KMS-11 (cell line): ENCODE data around the gene ANAPC16.

Experiments
- H2AFZ ChIP-seq: fragments of 200-600 bp; sonication (generic); 2 replicates; pipeline ENCODE4 v1.6.1; 2016; ENCODE audit warnings: antibody characterized with exemption, mixed run types, low read depth
- H3K27ac ChIP-seq: fragments of 200-600 bp; sonication (generic); 2 replicates; pipeline ENCODE4 v1.6.1; 2016; ENCODE audit warnings: mild to moderate bottlenecking, mixed run types
- H3K27me3 ChIP-seq: fragments of 200-600 bp; sonication (generic); 2 replicates; pipeline ENCODE4 v1.6.1; 2017; ENCODE audit warnings: mild to moderate bottlenecking, low read depth, mixed run types, moderate library complexity; ENCODE audit not compliant: insufficient read depth
- H3K36me3 ChIP-seq: fragments of 200-600 bp; sonication (generic); 2 replicates; pipeline ENCODE4 v1.6.1; 2017; ENCODE audit warnings: mild to moderate bottlenecking, mixed run types; ENCODE audit not compliant: insufficient read depth
- H3K4me1 ChIP-seq: fragments of 200-600 bp; sonication (generic); 2 replicates; pipeline ENCODE4 v1.6.1; 2016; ENCODE audit warnings: mild to moderate bottlenecking, low read depth, mixed run types; ENCODE audit not compliant: poor library complexity, severe bottlenecking
- H3K4me2 ChIP-seq: fragments of 200-600 bp; sonication (generic); 2 replicates; pipeline ENCODE4 v1.7.0; 2016; ENCODE audit warnings: mild to moderate bottlenecking, mixed run types
- H3K4me3 ChIP-seq: fragments of 200-600 bp; sonication (generic); IDR thresholded peaks from 2 replicates; pipeline ENCODE4 v1.6.1; 2017; ENCODE audit warnings: low read depth, low read length, mixed read lengths; ENCODE audit not compliant: insufficient read depth
- H3K79me2 ChIP-seq: fragments of 200-600 bp; sonication (generic); 2 replicates; pipeline ENCODE4 v1.6.1; 2016; ENCODE audit warnings: low read depth, mixed run types; ENCODE audit not compliant: insufficient read depth
- H3K9ac ChIP-seq: fragments of 200-600 bp; sonication (generic); 2 replicates; pipeline ENCODE4 v1.6.1; 2016; ENCODE audit warnings: mild to moderate bottlenecking, mixed run types
- H4K20me1 ChIP-seq: fragments of 200-600 bp; sonication (generic); 2 replicates; pipeline ENCODE4 v1.6.1; 2016; ENCODE audit warnings: mild to moderate bottlenecking, mixed run types; ENCODE audit not compliant: insufficient read depth
- TF ChIP-seq, protein P1 (sequence below): fragments of 200-600 bp; sonication (generic); conservative IDR thresholded peaks from 2 replicates; pipeline ENCODE4 v1.6.1; 2017; ENCODE audit warnings: low read depth, mild to moderate bottlenecking, antibody characterized with exemption, low read length, moderate library complexity, mixed read lengths

ANAPC16 gene

DNA sequence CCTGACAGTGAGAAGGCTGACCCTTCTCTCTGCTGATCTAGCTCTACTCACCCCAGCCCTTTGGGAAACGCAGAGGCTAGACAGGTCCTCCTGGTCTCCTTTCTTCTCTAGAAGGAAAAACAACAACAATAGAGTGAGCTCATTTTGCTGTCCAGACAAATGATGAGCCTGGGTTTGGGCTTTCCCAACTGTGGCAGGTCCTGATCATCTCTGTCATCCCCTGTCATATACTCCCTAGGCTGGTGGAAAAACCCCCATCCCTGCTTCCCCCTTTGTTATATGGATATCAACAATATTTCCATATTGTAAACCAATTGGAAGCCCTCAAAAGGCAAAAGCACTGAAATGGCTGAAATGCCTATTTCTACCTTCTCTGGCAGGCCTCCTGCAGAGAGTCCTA lies 48.7 kb downstream of the ANAPC16 start:
- no peaks in the 10 kb centered on the region for H3K79me2 ChIP-seq
- no peaks in the 10 kb centered on the region for H3K27me3 ChIP-seq
- H4K20me1 ChIP-seq = no peaks in the 10 kb centered on the region
- peak overlapping the region; percentile 93 for H3K4me2 ChIP-seq
- TF ChIP-seq, protein P1, sequence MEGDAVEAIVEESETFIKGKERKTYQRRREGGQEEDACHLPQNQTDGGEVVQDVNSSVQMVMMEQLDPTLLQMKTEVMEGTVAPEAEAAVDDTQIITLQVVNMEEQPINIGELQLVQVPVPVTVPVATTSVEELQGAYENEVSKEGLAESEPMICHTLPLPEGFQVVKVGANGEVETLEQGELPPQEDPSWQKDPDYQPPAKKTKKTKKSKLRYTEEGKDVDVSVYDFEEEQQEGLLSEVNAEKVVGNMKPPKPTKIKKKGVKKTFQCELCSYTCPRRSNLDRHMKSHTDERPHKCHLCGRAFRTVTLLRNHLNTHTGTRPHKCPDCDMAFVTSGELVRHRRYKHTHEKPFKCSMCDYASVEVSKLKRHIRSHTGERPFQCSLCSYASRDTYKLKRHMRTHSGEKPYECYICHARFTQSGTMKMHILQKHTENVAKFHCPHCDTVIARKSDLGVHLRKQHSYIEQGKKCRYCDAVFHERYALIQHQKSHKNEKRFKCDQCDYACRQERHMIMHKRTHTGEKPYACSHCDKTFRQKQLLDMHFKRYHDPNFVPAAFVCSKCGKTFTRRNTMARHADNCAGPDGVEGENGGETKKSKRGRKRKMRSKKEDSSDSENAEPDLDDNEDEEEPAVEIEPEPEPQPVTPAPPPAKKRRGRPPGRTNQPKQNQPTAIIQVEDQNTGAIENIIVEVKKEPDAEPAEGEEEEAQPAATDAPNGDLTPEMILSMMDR = no peak
- no peak overlapping the region; the same call in 1 of the 2 replicates for H2AFZ ChIP-seq
- H3K4me3 ChIP-seq = no peak overlapping the region
- no peak overlapping the region for H3K9ac ChIP-seq
- no peaks in the 10 kb centered on the region for H3K36me3 ChIP-seq
- peaks cover 69% of the 10 kb centered on the region for H3K4me1 ChIP-seq
- H3K27ac ChIP-seq = peak overlapping the region; percentile 93; the same call in 1 of the 2 replicates

DNA sequence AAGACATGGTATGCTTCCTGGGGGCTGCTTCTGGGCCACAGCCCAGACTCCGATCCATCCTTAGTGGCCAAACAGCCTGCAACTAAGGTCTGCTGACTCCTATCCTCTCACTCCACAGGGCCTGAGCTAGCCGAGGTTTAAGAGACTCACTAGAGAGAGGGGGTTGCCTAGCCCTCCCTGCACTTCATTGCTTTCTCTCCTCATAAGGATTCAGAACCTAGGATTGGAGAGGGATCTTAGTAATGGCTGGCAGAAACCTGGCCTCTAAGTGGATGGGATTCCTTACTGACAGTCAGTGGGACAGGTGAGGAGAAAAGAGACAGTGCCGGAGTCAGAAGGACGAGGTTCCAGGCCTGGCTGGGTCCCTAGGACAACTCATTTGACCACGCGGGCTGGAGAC lies 49.7 kb downstream of the ANAPC16 start:
- Histone ChIP-seq H3K4me1 (peaks cover 59% of the 10 kb centered on the region), H3K27ac (no peak overlapping the region), H3K9ac (no peak overlapping the region)

DNA sequence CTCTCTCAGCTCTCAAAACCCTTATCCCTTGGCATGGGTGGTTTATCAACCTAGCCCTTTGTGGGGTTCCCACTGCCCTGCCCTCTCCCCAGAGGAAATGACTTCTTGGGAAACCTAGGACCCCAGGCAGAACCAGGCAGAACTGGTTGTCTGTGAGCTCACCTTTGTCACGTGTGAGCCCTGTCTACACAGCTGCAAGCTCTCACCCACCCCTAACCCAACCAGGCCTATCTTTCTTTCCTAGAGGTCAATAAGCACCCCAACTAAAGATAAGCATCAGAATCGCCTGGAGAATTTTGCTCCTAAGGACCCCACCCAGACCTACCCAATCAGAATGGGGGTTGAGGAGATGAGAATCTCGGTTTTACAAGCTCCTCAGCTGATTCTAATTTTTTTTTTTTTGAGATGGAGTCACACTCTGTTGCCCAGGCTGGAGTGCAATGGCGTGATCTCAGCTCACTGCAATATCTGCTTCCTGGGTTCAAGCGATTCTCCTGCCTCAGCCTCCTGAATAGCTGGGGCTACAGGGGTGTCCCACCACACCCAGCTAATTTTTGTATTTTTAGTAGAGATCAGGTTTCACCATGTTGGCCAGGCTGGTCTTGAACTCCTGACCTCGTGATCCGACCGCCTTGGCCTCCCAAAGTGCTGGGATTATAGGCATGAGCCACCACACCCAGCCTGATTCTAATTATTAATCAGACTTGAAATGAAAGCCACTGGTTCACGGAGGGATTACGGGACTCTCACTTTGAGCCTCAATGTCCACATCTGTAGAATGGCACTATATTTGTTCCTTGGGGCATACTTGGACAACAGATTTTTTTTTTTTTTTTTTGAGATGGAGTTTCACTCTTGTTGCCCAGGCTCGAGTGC lies 50.4 kb downstream of the ANAPC16 start:
- Histone ChIP-seq H3K79me2 (no peaks in the 10 kb centered on the region), H3K27me3 (no peaks in the 10 kb centered on the region), H3K4me1 (peaks cover 57% of the 10 kb centered on the region), H3K36me3 (no peaks in the 10 kb centered on the region), H3K4me2 (no peak overlapping the region), H2AFZ (no peak overlapping the region), H3K9ac (no peak overlapping the region), H3K4me3 (no peak overlapping the region), H4K20me1 (no peaks in the 10 kb centered on the region), H3K27ac (no peak overlapping the region)
- TF ChIP-seq, protein P1 = no peak

More for the DNA sequence above, 49.7 kb downstream of the ANAPC16 start:
- TF ChIP-seq, protein P1 = no peak
- Histone ChIP-seq H3K4me2 (no peak overlapping the region; the same call in 1 of the 2 replicates), H3K27me3 (no peaks in the 10 kb centered on the region), H2AFZ (no peak overlapping the region), H3K4me3 (no peak overlapping the region), H4K20me1 (no peaks in the 10 kb centered on the region), H3K36me3 (no peaks in the 10 kb centered on the region), H3K79me2 (no peaks in the 10 kb centered on the region)

DNA sequence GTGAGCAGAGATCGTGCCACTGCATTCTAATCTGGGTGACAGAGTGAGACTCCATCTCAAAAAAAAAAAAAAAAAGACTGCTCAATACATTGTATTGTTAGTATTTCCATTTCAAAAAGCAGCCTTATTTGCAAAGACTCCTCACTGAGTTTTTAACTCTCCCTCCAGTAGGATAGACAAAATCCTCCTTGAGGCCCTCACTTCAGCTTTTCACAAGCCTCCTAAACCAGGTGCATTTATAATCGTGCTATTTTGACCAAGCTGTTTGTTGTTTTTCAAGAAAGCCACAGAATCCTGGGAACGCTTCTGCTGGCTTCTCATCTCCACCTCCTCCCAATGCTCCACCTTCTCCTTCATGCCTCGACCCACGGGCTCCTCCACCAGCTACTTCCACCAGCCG lies 51.6 kb downstream of the ANAPC16 start:
- H3K9ac ChIP-seq = no peak overlapping the region

More for the DNA sequence above, 51.6 kb downstream of the ANAPC16 start:
- H3K4me1 ChIP-seq = peaks cover 54% of the 10 kb centered on the region
- H3K79me2 ChIP-seq = no peaks in the 10 kb centered on the region
- no peak overlapping the region for H3K27ac ChIP-seq
- H3K36me3 ChIP-seq = no peaks in the 10 kb centered on the region
- no peak overlapping the region for H3K4me2 ChIP-seq
- no peaks in the 10 kb centered on the region for H3K27me3 ChIP-seq
- TF ChIP-seq, protein P1 = no peak
- H3K4me3 ChIP-seq = no peak overlapping the region
- H2AFZ ChIP-seq = no peak overlapping the region
- H4K20me1 ChIP-seq = no peaks in the 10 kb centered on the region
